NT2/D1 (cell line): ENCODE data around the gene ACTR3C.

Source experiments
- SUZ12 ChIP-seq: IDR thresholded peaks from 2 replicates; pipeline ENCODE4 v1.6.1; 2011; ENCODE audit not compliant: insufficient read length, insufficient read depth; ENCODE audit errors: extremely low read depth
- YY1 ChIP-seq: IDR thresholded peaks from 2 replicates; pipeline ENCODE4 v1.6.1; 2011; ENCODE audit not compliant: insufficient read length, insufficient read depth
- ZNF274 ChIP-seq: IDR thresholded peaks from 2 replicates; pipeline ENCODE4 v1.6.1; 2011; ENCODE audit warnings: mild to moderate bottlenecking, low read depth, low read length

- TF ChIP-seq ZNF274 (no peak), YY1 (no peak), SUZ12 (no peak)
Measured at GRCh38 chr7:150334108-150334507, 10.8 kb upstream of the ACTR3C start.
